Measurements from ENCODE around the gene RAD51B.

Gene RAD51B

GRCh38 chr14:68317239-68317638, 497.7 kb downstream of the RAD51B start:
- Histone ChIP-seq H3K9me3 (ENCODE audit: control insufficient read depth, insufficient read depth, low read depth, low read length) (no peaks in the 10 kb centered on the region), H3K27ac (ENCODE audit: extremely low read depth, low read depth, low read length) (no peak overlapping the region), H3K4me1 (ENCODE audit: control insufficient read depth, insufficient read depth, low read length) (no peaks in the 10 kb centered on the region), H3K36me3 (ENCODE audit: control insufficient read depth in 2 of 2, insufficient read depth in 1 of 2, low read length in 2 of 2) (no peaks in the 10 kb centered on the region), H3K4me3 (ENCODE audit: low read depth, low read length) (no peak overlapping the region)
- CTCF ChIA-PET, result interaction anchor here (0.6 to 0.7 kb wide), 2 partner anchors 17 to 546 kb away, joined by 3 read pairs; no protein-coding TSS in a partner anchor
- TF ChIP-seq ZNF449 (tag by site-specific recombination; IDR thresholded peaks at IDR 0.05) (no peak), MYNN (tag by site-specific recombination; IDR thresholded peaks at IDR 0.05; ENCODE audit: borderline replicate concordance) (no peak), ZNF596 (tag by site-specific recombination; IDR thresholded peaks at IDR 0.05) (no peak), ZNF549 (tag by site-specific recombination; IDR thresholded peaks at IDR 0.05) (no peak), ZNF394 (tag by site-specific recombination; IDR thresholded peaks at IDR 0.05; ENCODE audit: borderline replicate concordance) (no peak), SP2 (tag by site-specific recombination; IDR thresholded peaks at IDR 0.05) (no peak), ZNF610 (tag by site-specific recombination; IDR thresholded peaks at IDR 0.05; ENCODE audit: borderline replicate concordance) (no peak), SP3 (tag by site-specific recombination; IDR thresholded peaks at IDR 0.05) (no peak), ZNF843 (tag by site-specific recombination; IDR thresholded peaks at IDR 0.05) (no peak), ZBTB48 (tag by site-specific recombination; IDR thresholded peaks at IDR 0.05) (no peak), ZNF792 (tag by site-specific recombination; IDR thresholded peaks at IDR 0.05) (no peak), SCRT1 (tag by site-specific recombination; IDR thresholded peaks at IDR 0.05; ENCODE audit: borderline replicate concordance) (no peak), GLI4 (tag by site-specific recombination; IDR thresholded peaks at IDR 0.05) (no peak), ZNF600 (tag by site-specific recombination; IDR thresholded peaks at IDR 0.05) (no peak), ZXDB (tag by site-specific recombination; IDR thresholded peaks at IDR 0.05) (no peak)
- TF ChIP-seq, protein P1, sequence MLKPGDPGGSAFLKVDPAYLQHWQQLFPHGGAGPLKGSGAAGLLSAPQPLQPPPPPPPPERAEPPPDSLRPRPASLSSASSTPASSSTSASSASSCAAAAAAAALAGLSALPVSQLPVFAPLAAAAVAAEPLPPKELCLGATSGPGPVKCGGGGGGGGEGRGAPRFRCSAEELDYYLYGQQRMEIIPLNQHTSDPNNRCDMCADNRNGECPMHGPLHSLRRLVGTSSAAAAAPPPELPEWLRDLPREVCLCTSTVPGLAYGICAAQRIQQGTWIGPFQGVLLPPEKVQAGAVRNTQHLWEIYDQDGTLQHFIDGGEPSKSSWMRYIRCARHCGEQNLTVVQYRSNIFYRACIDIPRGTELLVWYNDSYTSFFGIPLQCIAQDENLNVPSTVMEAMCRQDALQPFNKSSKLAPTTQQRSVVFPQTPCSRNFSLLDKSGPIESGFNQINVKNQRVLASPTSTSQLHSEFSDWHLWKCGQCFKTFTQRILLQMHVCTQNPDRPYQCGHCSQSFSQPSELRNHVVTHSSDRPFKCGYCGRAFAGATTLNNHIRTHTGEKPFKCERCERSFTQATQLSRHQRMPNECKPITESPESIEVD (tag by site-specific recombination; IDR thresholded peaks at IDR 0.05), result no peak
- TF ChIP-seq, protein P2, sequence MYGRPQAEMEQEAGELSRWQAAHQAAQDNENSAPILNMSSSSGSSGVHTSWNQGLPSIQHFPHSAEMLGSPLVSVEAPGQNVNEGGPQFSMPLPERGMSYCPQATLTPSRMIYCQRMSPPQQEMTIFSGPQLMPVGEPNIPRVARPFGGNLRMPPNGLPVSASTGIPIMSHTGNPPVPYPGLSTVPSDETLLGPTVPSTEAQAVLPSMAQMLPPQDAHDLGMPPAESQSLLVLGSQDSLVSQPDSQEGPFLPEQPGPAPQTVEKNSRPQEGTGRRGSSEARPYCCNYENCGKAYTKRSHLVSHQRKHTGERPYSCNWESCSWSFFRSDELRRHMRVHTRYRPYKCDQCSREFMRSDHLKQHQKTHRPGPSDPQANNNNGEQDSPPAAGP (tag by site-specific recombination; IDR thresholded peaks at IDR 0.05), result no peak
- POLR2A ChIA-PET, result no interaction called here

GRCh38 chr14:68318828-68319227, 499.2 kb downstream of the RAD51B start:
- Histone ChIP-seq H3K27ac (ENCODE audit: extremely low read depth, low read depth, low read length) (no peak overlapping the region), H3K4me3 (ENCODE audit: low read depth, low read length) (no peak overlapping the region), H3K4me1 (ENCODE audit: control insufficient read depth, insufficient read depth, low read length) (no peaks in the 10 kb centered on the region), H3K9me3 (ENCODE audit: control insufficient read depth, insufficient read depth, low read depth, low read length) (no peaks in the 10 kb centered on the region), H3K36me3 (ENCODE audit: control insufficient read depth in 2 of 2, insufficient read depth in 1 of 2, low read length in 2 of 2) (no peaks in the 10 kb centered on the region)
- ChIA-PET CTCF (interaction anchor here (1.1 kb wide), 1 partner anchor 10 kb away, joined by 3 read pairs; no protein-coding TSS in a partner anchor), POLR2A (no interaction called here)
- TF ChIP-seq ZNF776 (tag by site-specific recombination; IDR thresholded peaks at IDR 0.05; ENCODE audit: borderline replicate concordance), result no peak
- no peak for TF ChIP-seq KLF10 (tag by site-specific recombination; IDR thresholded peaks at IDR 0.05)
- TF ChIP-seq ZBTB6 (tag by site-specific recombination; IDR thresholded peaks at IDR 0.05), result no peak
- TF ChIP-seq ZNF112 (tag by site-specific recombination; IDR thresholded peaks at IDR 0.05), result no peak
- TF ChIP-seq ZBTB49 (tag by site-specific recombination; IDR thresholded peaks at IDR 0.05; ENCODE audit: low read depth), result no peak
- no peak for TF ChIP-seq EGR2 (tag by site-specific recombination; IDR thresholded peaks at IDR 0.05; ENCODE audit: low read depth)
- no peak for TF ChIP-seq ZNF248 (tag by site-specific recombination; IDR thresholded peaks at IDR 0.05)
- TF ChIP-seq ZBTB1 (tag by site-specific recombination; IDR thresholded peaks at IDR 0.05), result no peak
- no peak for TF ChIP-seq ZNF843 (tag by site-specific recombination; IDR thresholded peaks at IDR 0.05)
- TF ChIP-seq MEIS1 (CRISPR knock-in tag; IDR thresholded peaks at IDR 0.05; ENCODE audit: borderline replicate concordance), result no peak

Measured in HEK293 (cell line).